Measurements from ENCODE around the gene ZCCHC24. TPM values are rescaled to one million over a fixed set of nuclear protein-coding genes. Genes with fewer than 3 reads are reported as not detected.

ZCCHC24 gene
- total RNA-seq, 1 donor from 2014 or later: 0.52 TPM

- no peaks in the 10 kb centered on the region for H3K4me1 Mint-ChIP-seq (ENCODE audit: low read depth)
- intact Hi-C loops (cut with micrococcal nuclease): no loop called here
- no peak overlapping the region for H3K27ac Mint-ChIP-seq
- no peaks in the 10 kb centered on the region for H3K36me3 Mint-ChIP-seq (ENCODE audit: low read depth)
- H3K4me3 Mint-ChIP-seq: no peak overlapping the region
- no peaks in the 10 kb centered on the region for H3K9me3 Mint-ChIP-seq
- no peaks in the 10 kb centered on the region for H3K27me3 Mint-ChIP-seq (ENCODE audit: insufficient read depth)
- no peak for DNase-seq (ENCODE audit: low spot score)
These were observed 57.2 kb downstream of the ZCCHC24 start for GRCh38 chr10:79387974-79388850.

- no peaks in the 10 kb centered on the region for H3K27me3 Mint-ChIP-seq (ENCODE audit: insufficient read depth)
- no peaks in the 10 kb centered on the region for H3K9me3 Mint-ChIP-seq
- H3K36me3 Mint-ChIP-seq (ENCODE audit: low read depth): no peaks in the 10 kb centered on the region
- H3K4me3 Mint-ChIP-seq: no peak overlapping the region
- intact Hi-C loops (cut with micrococcal nuclease): no loop called here
- H3K27ac Mint-ChIP-seq: no peak overlapping the region
- no peaks in the 10 kb centered on the region for H3K4me1 Mint-ChIP-seq (ENCODE audit: low read depth)
- DNase-seq (ENCODE audit: low spot score): no peak
These were observed 57.9 kb downstream of the ZCCHC24 start for GRCh38 chr10:79387466-79387973.

GRCh38 chr10:79386637-79387465 lies 58.6 kb downstream of the ZCCHC24 start:
- Mint-ChIP-seq H3K9me3 (no peaks in the 10 kb centered on the region), H3K4me3 (no peak overlapping the region), H3K36me3 (ENCODE audit: low read depth) (no peaks in the 10 kb centered on the region), H3K27ac (no peak overlapping the region), H3K27me3 (ENCODE audit: insufficient read depth) (no peaks in the 10 kb centered on the region), H3K4me1 (ENCODE audit: low read depth) (no peaks in the 10 kb centered on the region)
- DNase-seq (ENCODE audit: low spot score): no peak
- intact Hi-C loops (cut with micrococcal nuclease): no loop called here

- Mint-ChIP-seq H3K36me3 (ENCODE audit: low read depth) (no peaks in the 10 kb centered on the region), H3K27ac (no peak overlapping the region), H3K4me1 (ENCODE audit: low read depth) (no peaks in the 10 kb centered on the region), H3K4me3 (no peak overlapping the region), H3K27me3 (ENCODE audit: insufficient read depth) (no peaks in the 10 kb centered on the region), H3K9me3 (no peaks in the 10 kb centered on the region)
- intact Hi-C loops (cut with micrococcal nuclease): no loop called here
- no peak for DNase-seq (ENCODE audit: low spot score)
These were observed 59.5 kb downstream of the ZCCHC24 start for GRCh38 chr10:79385804-79386531.

- H3K27ac Mint-ChIP-seq: no peak overlapping the region
- H3K36me3 Mint-ChIP-seq (ENCODE audit: low read depth): no peaks in the 10 kb centered on the region
- no peak overlapping the region for H3K4me3 Mint-ChIP-seq
- no peak for DNase-seq (ENCODE audit: low spot score)
- no peaks in the 10 kb centered on the region for H3K27me3 Mint-ChIP-seq (ENCODE audit: insufficient read depth)
- no peaks in the 10 kb centered on the region for H3K4me1 Mint-ChIP-seq (ENCODE audit: low read depth)
- intact Hi-C loops (cut with micrococcal nuclease): no loop called here
- no peaks in the 10 kb centered on the region for H3K9me3 Mint-ChIP-seq
These were observed 60.0 kb downstream of the ZCCHC24 start for GRCh38 chr10:79385392-79385795.

GRCh38 chr10:79384773-79385391 lies 60.5 kb downstream of the ZCCHC24 start:
- Mint-ChIP-seq H3K36me3 (ENCODE audit: low read depth) (no peaks in the 10 kb centered on the region), H3K4me3 (no peak overlapping the region), H3K27me3 (ENCODE audit: insufficient read depth) (no peaks in the 10 kb centered on the region), H3K27ac (no peak overlapping the region), H3K9me3 (no peaks in the 10 kb centered on the region), H3K4me1 (ENCODE audit: low read depth) (no peaks in the 10 kb centered on the region)
- DNase-seq (ENCODE audit: low spot score): no peak
- intact Hi-C loops (cut with micrococcal nuclease): no loop called here

- Mint-ChIP-seq H3K4me1 (ENCODE audit: low read depth) (no peaks in the 10 kb centered on the region), H3K27ac (no peak overlapping the region), H3K27me3 (ENCODE audit: insufficient read depth) (no peaks in the 10 kb centered on the region), H3K4me3 (no peak overlapping the region), H3K9me3 (no peaks in the 10 kb centered on the region), H3K36me3 (ENCODE audit: low read depth) (no peaks in the 10 kb centered on the region)
- DNase-seq (ENCODE audit: low spot score): no peak
- intact Hi-C loops (cut with micrococcal nuclease): no loop called here
These were observed 61.3 kb downstream of the ZCCHC24 start for GRCh38 chr10:79383974-79384606.

GRCh38 chr10:79382491-79382941 lies 62.9 kb downstream of the ZCCHC24 start:
- Mint-ChIP-seq H3K27ac (no peak overlapping the region), H3K36me3 (ENCODE audit: low read depth) (no peaks in the 10 kb centered on the region), H3K27me3 (ENCODE audit: insufficient read depth) (no peaks in the 10 kb centered on the region), H3K9me3 (no peaks in the 10 kb centered on the region), H3K4me1 (ENCODE audit: low read depth) (no peaks in the 10 kb centered on the region), H3K4me3 (no peak overlapping the region)
- intact Hi-C loops (cut with micrococcal nuclease): no loop called here
- DNase-seq (ENCODE audit: low spot score): no peak

GRCh38 chr10:79381804-79382221 lies 63.6 kb downstream of the ZCCHC24 start:
- Mint-ChIP-seq H3K36me3 (ENCODE audit: low read depth) (no peaks in the 10 kb centered on the region), H3K9me3 (no peaks in the 10 kb centered on the region), H3K27me3 (ENCODE audit: insufficient read depth) (no peaks in the 10 kb centered on the region), H3K4me1 (ENCODE audit: low read depth) (no peaks in the 10 kb centered on the region), H3K4me3 (no peak overlapping the region), H3K27ac (no peak overlapping the region)
- intact Hi-C loops (cut with micrococcal nuclease): no loop called here
- no peak for DNase-seq (ENCODE audit: low spot score)

GRCh38 chr10:79380946-79381721 lies 64.3 kb downstream of the ZCCHC24 start:
- Mint-ChIP-seq H3K27ac (no peak overlapping the region), H3K27me3 (ENCODE audit: insufficient read depth) (no peaks in the 10 kb centered on the region), H3K36me3 (ENCODE audit: low read depth) (no peaks in the 10 kb centered on the region), H3K9me3 (no peaks in the 10 kb centered on the region), H3K4me1 (ENCODE audit: low read depth) (no peaks in the 10 kb centered on the region), H3K4me3 (no peak overlapping the region)
- DNase-seq (ENCODE audit: low spot score): no peak
- intact Hi-C loops (cut with micrococcal nuclease): no loop called here

- no peak overlapping the region for H3K27ac Mint-ChIP-seq
- no peak overlapping the region for H3K4me3 Mint-ChIP-seq
- H3K4me1 Mint-ChIP-seq (ENCODE audit: low read depth): no peaks in the 10 kb centered on the region
- H3K36me3 Mint-ChIP-seq (ENCODE audit: low read depth): no peaks in the 10 kb centered on the region
- H3K9me3 Mint-ChIP-seq: no peaks in the 10 kb centered on the region
- intact Hi-C loops (cut with micrococcal nuclease): no loop called here
- no peak for DNase-seq (ENCODE audit: low spot score)
- no peaks in the 10 kb centered on the region for H3K27me3 Mint-ChIP-seq (ENCODE audit: insufficient read depth)
These were observed 65.1 kb downstream of the ZCCHC24 start for GRCh38 chr10:79380125-79380945.

Data from activated T-helper 1 cell treated with anti-CD3 and anti-CD28 coated beads, Interleukin-12 subunit alpha, Interleukin-12 subunit beta, Interleukin-2, Interleukin-4 antibody, amounts not matched to agents 30 ng/mL and 10 ng/mL and 1 ng/mL, durations not matched to agents 14 hours and 24 hours and 36 hours (primary cell).